A673 (cell line): ENCODE measurements around the gene EEFSEC. TPM values are rescaled to one million over a fixed set of nuclear protein-coding genes. Genes with fewer than 3 reads are reported as not detected.

ENCODE experiments used
- Bru-seq: library from RNA; stranded (reverse); fragments of 400-500 nt; gene quantifications from one replicate; lab custom pipeline; 2021; lab: Mats Ljungman, UMichigan
- BruChase-seq, 2 experiments: library from RNA; stranded (reverse); fragments of 400-500 nt; gene quantifications; one replicate each; lab custom pipeline; 2021; lab: Mats Ljungman, UMichigan
- BruUV-seq: library from RNA; stranded (reverse); fragments of 400-500 nt; replicated peaks from 2 replicates; lab custom pipeline; 2021; lab: Mats Ljungman, UMichigan
- CTCF ChIA-PET: fragments of 300-600 bp; sonication (Branson Sonifier 250); formaldehyde crosslinking; loops from one replicate; lab custom pipeline; 2022; ENCODE audit warnings: antibody characterized with exemption; lab: Charles Lee
- POLR2A ChIA-PET: fragments of 300-600 bp; sonication (Branson Sonifier 250); formaldehyde crosslinking; loops from one replicate; lab custom pipeline; 2022; ENCODE audit warnings: antibody characterized with exemption; ENCODE audit not compliant: low non-redundant PET; lab: Charles Lee
- DNase-seq: peaks from one replicate; pipeline ENCODE4 v3.0.0-alpha.2; 2015; ENCODE audit warnings: low spot score
- H3K27ac ChIP-seq: fragments of 200-600 bp; sonication (generic); 2 replicates; pipeline ENCODE4 v1.5.1; 2016; ENCODE audit warnings: mixed run types, low read depth, mild to moderate bottlenecking, mixed read lengths, antibody characterized with exemption, low read length; ENCODE audit not compliant: poor library complexity, severe bottlenecking
- H3K27me3 ChIP-seq: fragments of 200-600 bp; sonication (generic); replicated peaks from 2 replicates; pipeline ENCODE4 v1.6.1; 2017; ENCODE audit warnings: mixed run types, low read depth, mild to moderate bottlenecking, mixed read lengths, antibody characterized with exemption, low read length; ENCODE audit not compliant: insufficient read depth, poor library complexity
- H3K36me3 ChIP-seq: fragments of 200-600 bp; sonication (generic); 2 replicates; pipeline ENCODE4 v1.6.1; 2016; ENCODE audit warnings: mixed run types, mild to moderate bottlenecking, mixed read lengths, antibody characterized with exemption, low read length; ENCODE audit not compliant: insufficient read depth, poor library complexity, severe bottlenecking
- H3K4me1 ChIP-seq: fragments of 200-600 bp; sonication (generic); 2 replicates; pipeline ENCODE4 v1.6.1; 2017; ENCODE audit warnings: mixed run types, mild to moderate bottlenecking, mixed read lengths, antibody characterized with exemption, low read length; ENCODE audit not compliant: insufficient read depth, poor library complexity, severe bottlenecking
- H3K4me3 ChIP-seq: fragments of 200-600 bp; sonication (generic); 2 replicates; pipeline ENCODE4 v1.5.1; 2016; ENCODE audit warnings: low read depth, mixed run types, mild to moderate bottlenecking, mixed read lengths, low read length; ENCODE audit not compliant: poor library complexity, severe bottlenecking
- H3K9me3 ChIP-seq: fragments of 200-600 bp; sonication (generic); 2 replicates; pipeline ENCODE4 v1.6.1; 2016; ENCODE audit warnings: mixed run types, low read depth, mild to moderate bottlenecking, mixed read lengths, antibody characterized with exemption, low read length; ENCODE audit not compliant: poor library complexity, severe bottlenecking
- CTCF ChIP-seq: fragments of 300-800, 200-600 bp; sonication (generic); conservative IDR thresholded peaks from 2 replicates; pipeline ENCODE4 v1.5.1; 2017; ENCODE audit warnings: low read depth, mild to moderate bottlenecking, antibody characterized with exemption, low read length, moderate library complexity, mixed read lengths
- EZH2 ChIP-seq: fragments of 200-600 bp; sonication (generic); IDR thresholded peaks from 2 replicates; pipeline ENCODE4 v1.6.1; 2017; ENCODE audit warnings: borderline replicate concordance, low read depth, mild to moderate bottlenecking, mixed read lengths, antibody characterized with exemption, low read length; ENCODE audit not compliant: poor library complexity, severe bottlenecking
- intact Hi-C: fragments of 100-400 bp; cut with micrococcal nuclease; formaldehyde crosslinking; loops from one replicate; pipeline ENCODE4 v1.10.0; 2022; ENCODE audit not compliant: unreplicated experiment
- long read RNA-seq: library from polyadenylated mRNA; stranded (forward); transcript quantifications from one replicate; pipeline ENCODE4 v2.0.0, GENCODE V29; 2022
- total RNA-seq: library from RNA; stranded (reverse); gene quantifications from 2 replicates; pipeline ENCODE4 v1.2.3, GENCODE V29; 2021

EEFSEC gene
- total RNA-seq (19.7 and 23.2 TPM in 2 replicates), Bru-seq, nascent RNA (percentile 69 among the genes with signal in this experiment), BruChase-seq, experiment 1, labeled RNA remaining after a 2-hour chase (percentile 63 among the genes with signal in this experiment), BruChase-seq, experiment 2, labeled RNA remaining after a 6-hour chase (percentile 58 among the genes with signal in this experiment)
- long read RNA-seq, transcript EEFSEC-201 (7 exons, 2,232 nt), result major isoform, 44 of 68 reads
- long read RNA-seq, partial matches to known transcripts, result 4 of 68 reads
- long read RNA-seq, other reads (novel, unspliced or antisense), result 20 of 68 reads

- no peaks in the 10 kb centered on the region for H3K9me3 ChIP-seq
- no peaks in the 10 kb centered on the region for H3K4me1 ChIP-seq
- peak within 1 kb of the TSS; percentile 90 for H3K4me3 ChIP-seq
- peak; percentile 86 for DNase-seq
- H3K36me3 ChIP-seq, result peaks cover 17% of the 10 kb centered on the region
- TF ChIP-seq CTCF (no peak), EZH2 (no peak)
- POLR2A ChIA-PET, result interaction anchor here (0.7 kb wide), 1 partner anchor 20 kb away, joined by 8 read pairs; no protein-coding TSS in a partner anchor
- no TSS peak for BruUV-seq
- intact Hi-C loops, result no loop called here
- H3K27me3 ChIP-seq, result no peaks in the 10 kb centered on the region
- peak within 1 kb of the TSS; percentile 75 for H3K27ac ChIP-seq
- CTCF ChIA-PET, result interaction anchor here (1.2 kb wide), 1 partner anchor 464 kb away, joined by 3 read pairs; no protein-coding TSS in a partner anchor
These were observed at the start of gene EEFSEC for GRCh38 chr3:128153156-128154041. EEFSEC (plus strand) TSS chr3:128153481; CDS start chr3:128153508, 27 bp downstream.

- Histone ChIP-seq H3K27me3 (no peaks in the 10 kb centered on the region), H3K4me1 (no peaks in the 10 kb centered on the region), H3K4me3 (no peak overlapping the region), H3K27ac (no peak overlapping the region), H3K9me3 (no peaks in the 10 kb centered on the region), H3K36me3 (peaks cover 69% of the 10 kb centered on the region)
- intact Hi-C loops, result no loop called here
- no peak for DNase-seq
- ChIA-PET POLR2A (no interaction called here), CTCF (no interaction called here)
- BruUV-seq, result no TSS peak
- TF ChIP-seq CTCF (no peak), EZH2 (no peak)
These were observed 45.4 kb upstream of the EEFSEC start for GRCh38 chr3:128107834-128108233.

- POLR2A ChIA-PET, result no interaction called here
- TF ChIP-seq CTCF (no peak), EZH2 (no peak)
- H3K36me3 ChIP-seq, result peaks cover 69% of the 10 kb centered on the region
These were observed 42.1 kb upstream of the EEFSEC start for GRCh38 chr3:128111147-128111546.

More at GRCh38 chr3:128111147-128111546, 42.1 kb upstream of the EEFSEC start:
- DNase-seq, result no peak
- H3K9me3 ChIP-seq, result no peaks in the 10 kb centered on the region
- H3K27ac ChIP-seq, result no peak overlapping the region
- CTCF ChIA-PET, result no interaction called here
- intact Hi-C loops, result no loop called here
- H3K4me3 ChIP-seq, result no peak overlapping the region
- no peaks in the 10 kb centered on the region for H3K4me1 ChIP-seq
- no peaks in the 10 kb centered on the region for H3K27me3 ChIP-seq
- no TSS peak for BruUV-seq
